ENCODE results near the gene SF3B6. TPM values are rescaled to one million over a fixed set of nuclear protein-coding genes. Genes with fewer than 3 reads are reported as not detected.
"Not testable (repeated sequence)": the region's sequence is repeated elsewhere in the genome, so short reads cannot be mapped to it uniquely, and the experiment has no call there.

The SF3B6 gene, protein sequence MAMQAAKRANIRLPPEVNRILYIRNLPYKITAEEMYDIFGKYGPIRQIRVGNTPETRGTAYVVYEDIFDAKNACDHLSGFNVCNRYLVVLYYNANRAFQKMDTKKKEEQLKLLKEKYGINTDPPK
- 100 to 1,000 TPM; 116 to 164 (median 138) TPM for polyA plus RNA-seq (ENCODE audit: insufficient read depth in 1 of 5, insufficient read length in 5 of 5, low replicate concordance in 1 of 5)
- long read RNA-seq, donor 1, transcript SF3B6-201 (4 exons, 770 nt): major isoform, 172 of 203 reads
- long read RNA-seq, donor 1, partial matches to known transcripts: 15 of 203 reads
- long read RNA-seq, donor 1, other reads (novel, unspliced or antisense): 14 of 203 reads
- long read RNA-seq, donor 2, transcript SF3B6-201 (4 exons, 770 nt): major isoform, 97 of 103 reads
- long read RNA-seq, donor 2, partial matches to known transcripts: 0 of 103 reads
- long read RNA-seq, donor 2, other reads (novel, unspliced or antisense): 6 of 103 reads
- long read RNA-seq, donor 3, transcript SF3B6-201 (4 exons, 770 nt): major isoform, 118 of 133 reads
- long read RNA-seq, donor 3, partial matches to known transcripts: 6 of 133 reads
- long read RNA-seq, donor 3, other reads (novel, unspliced or antisense): 8 of 133 reads
- long read RNA-seq, donor 4, transcript SF3B6-201 (4 exons, 770 nt): major isoform, 79 of 94 reads
- long read RNA-seq, donor 4, partial matches to known transcripts: 8 of 94 reads
- long read RNA-seq, donor 4, other reads (novel, unspliced or antisense): 6 of 94 reads
- long read RNA-seq, donor 5, transcript SF3B6-201 (4 exons, 770 nt): major isoform, 201 of 226 reads
- long read RNA-seq, donor 5, partial matches to known transcripts: 11 of 226 reads
- long read RNA-seq, donor 5, other reads (novel, unspliced or antisense): 13 of 226 reads
- long read RNA-seq, donor 6, transcript SF3B6-201 (4 exons, 770 nt): major isoform, 150 of 189 reads
- long read RNA-seq, donor 6, partial matches to known transcripts: 24 of 189 reads
- long read RNA-seq, donor 6, other reads (novel, unspliced or antisense): 13 of 189 reads
- long read RNA-seq, donor 7, transcript SF3B6-201 (4 exons, 770 nt): major isoform, 104 of 111 reads
- long read RNA-seq, donor 7, partial matches to known transcripts: 0 of 111 reads
- long read RNA-seq, donor 7, other reads (novel, unspliced or antisense): 6 of 111 reads
- long read RNA-seq, donor 8, transcript SF3B6-201 (4 exons, 770 nt): major isoform, 59 of 77 reads
- long read RNA-seq, donor 8, partial matches to known transcripts: 12 of 77 reads
- long read RNA-seq, donor 8, other reads (novel, unspliced or antisense): 6 of 77 reads

GRCh38 chr2:24075915-24076848, at the start of gene SF3B6:
Gene SF3B6, minus strand, starts transcription at chr2:24076326. Its CDS starts 97 bp downstream, at chr2:24076229.
- DNase-seq: peak; percentile 99

- DNase-seq: no peak
Measured at GRCh38 chr2:24123922-24124580, 47.9 kb upstream of the SF3B6 start.

- peak; percentile 84 to 85 for DNase-seq
Measured at GRCh38 chr2:24123195-24123921, 47.2 kb upstream of the SF3B6 start, which contains the start of the genes FAM228B and PFN4. Gene FAM228B, plus strand, starts transcription at chr2:24123469. Its CDS starts 893 bp downstream, at chr2:24124362. Gene PFN4, minus strand, starts transcription at chr2:24123334. Its CDS starts 799 bp downstream, at chr2:24122535.

GRCh38 chr2:24122366-24123194, 46.5 kb upstream of the SF3B6 start:
- no peak for DNase-seq

DNA sequence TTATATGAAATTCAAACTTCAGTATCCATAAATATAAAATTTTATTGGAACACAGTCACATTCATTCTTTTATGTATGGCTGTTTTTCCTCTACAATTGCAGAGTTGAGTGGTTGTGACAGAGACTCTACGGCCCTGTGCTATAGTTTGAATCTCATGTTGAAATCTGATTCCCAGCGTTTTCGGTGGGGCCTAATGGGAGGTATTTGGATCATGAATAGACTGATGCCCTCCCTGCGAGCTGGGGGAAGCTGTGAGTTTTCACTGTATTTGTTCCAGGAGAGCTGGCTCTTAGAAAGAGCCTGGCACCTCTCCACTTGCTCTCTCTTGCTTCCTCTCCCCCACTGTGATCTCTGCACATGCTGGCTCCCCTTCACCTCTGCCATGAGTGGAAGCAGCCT, 45.3 kb upstream of the SF3B6 start:
- no peak for DNase-seq

- DNase-seq: no peak
Measured at GRCh38 chr2:24121066-24121465, 44.9 kb upstream of the SF3B6 start.

GRCh38 chr2:24117902-24118301, 41.8 kb upstream of the SF3B6 start:
- no peak for DNase-seq

GRCh38 chr2:24115057-24115456, 38.9 kb upstream of the SF3B6 start:
- no peak for DNase-seq

DNA sequence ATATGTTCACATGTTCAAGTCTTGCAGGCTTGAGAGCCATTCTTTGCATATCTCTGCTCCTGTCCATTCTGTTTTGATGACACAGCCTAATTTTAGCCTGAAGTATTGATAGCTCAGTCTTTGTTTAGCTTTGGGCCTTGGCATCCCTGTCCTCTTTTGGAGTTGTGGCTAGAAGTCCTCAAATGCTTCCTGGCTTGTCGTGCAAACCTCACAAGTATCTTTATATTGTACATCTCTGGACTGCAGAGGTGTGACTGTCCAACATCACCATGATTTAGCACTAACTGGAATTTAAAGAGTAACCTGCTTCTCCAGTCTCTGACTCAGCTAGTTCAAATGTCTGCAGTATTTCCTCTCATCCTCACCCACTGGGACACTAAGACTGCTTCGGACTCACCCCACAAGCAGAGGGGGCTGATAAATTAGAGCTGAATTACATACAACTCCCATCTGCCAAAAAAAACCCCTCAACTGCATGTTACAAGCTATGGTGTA, 35.3 kb upstream of the SF3B6 start:
- DNase-seq: no peak

GRCh38 chr2:24110660-24111303, 34.7 kb upstream of the SF3B6 start:
- DNase-seq: no peak

- DNase-seq: not testable (repeated sequence)
Measured at GRCh38 chr2:24109431-24109830, 33.3 kb upstream of the SF3B6 start.

DNA sequence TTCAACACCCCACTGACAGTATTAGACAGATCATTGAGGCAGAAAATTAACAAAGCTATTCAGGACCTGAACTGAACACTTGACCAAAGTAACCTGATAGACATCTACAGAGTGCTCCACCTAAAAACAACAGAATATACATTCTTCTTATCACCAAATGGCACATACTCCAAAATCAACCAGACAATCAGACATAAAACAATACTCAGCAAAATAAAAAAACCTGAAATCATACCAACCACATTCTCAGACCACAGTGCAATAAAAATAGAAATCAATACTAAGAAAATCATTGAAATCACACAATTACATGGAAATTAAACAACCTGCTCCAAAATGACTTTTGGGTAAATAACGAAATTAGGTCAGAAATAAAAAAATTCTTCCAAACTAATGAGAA, 31.2 kb upstream of the SF3B6 start:
- DNase-seq: no peak

DNA sequence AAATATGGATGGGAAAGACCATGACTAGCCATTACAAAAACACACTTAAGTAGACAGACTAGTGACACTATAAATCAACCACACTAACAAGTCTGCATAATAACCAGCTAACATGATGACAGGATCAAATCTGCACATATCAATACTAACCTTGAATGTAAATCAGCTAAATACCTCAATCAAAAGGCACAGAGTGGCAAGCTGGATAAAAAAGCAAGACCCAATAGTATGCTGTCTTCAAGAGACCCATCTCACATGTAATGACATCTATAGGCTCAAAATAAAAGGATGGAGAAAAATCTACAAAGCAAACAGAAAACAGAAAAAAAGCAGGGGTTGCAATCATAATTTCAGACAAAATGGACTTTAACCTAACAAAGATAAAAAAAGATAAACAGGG, 30.7 kb upstream of the SF3B6 start:
- DNase-seq: no peak

DNA sequence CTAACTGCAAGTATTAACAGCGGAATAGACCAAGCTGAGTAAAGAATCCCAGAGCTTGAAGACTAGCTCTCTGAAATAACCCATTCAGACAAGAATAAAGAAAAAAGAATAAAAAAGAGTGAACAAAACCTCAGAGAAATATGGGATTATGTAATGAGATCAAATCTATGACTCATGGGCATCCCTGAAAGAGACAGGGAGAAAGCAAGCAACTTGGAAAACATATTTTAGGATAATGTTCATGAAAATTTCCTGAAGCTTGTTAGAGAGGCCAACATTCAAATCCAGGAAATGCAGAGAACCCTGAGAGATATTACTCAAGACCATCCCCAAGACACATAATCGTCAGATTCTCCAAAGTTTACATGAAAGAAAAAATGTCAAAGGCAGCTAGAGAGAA, 29.7 kb upstream of the SF3B6 start:
- no peak for DNase-seq

DNA sequence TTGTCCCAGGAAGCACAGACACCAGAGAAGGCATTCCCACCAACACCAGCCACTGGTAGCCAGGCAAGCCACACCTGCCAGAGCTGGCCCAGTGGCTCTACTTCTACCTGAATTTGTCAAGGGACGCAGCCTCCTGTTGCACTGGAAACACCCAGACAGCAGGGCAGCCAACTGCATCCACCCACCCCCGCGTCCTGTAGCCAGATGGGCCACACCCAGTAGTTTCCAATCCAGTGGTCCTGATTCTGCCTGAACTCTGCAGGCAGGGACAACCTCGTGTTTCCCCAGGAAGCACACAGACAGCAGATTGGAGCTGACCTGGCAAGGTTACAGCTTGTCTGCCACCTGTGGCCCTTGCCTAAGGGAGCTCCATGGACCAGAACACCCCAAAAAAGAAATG, 28.8 kb upstream of the SF3B6 start:
- DNase-seq: no peak

DNA sequence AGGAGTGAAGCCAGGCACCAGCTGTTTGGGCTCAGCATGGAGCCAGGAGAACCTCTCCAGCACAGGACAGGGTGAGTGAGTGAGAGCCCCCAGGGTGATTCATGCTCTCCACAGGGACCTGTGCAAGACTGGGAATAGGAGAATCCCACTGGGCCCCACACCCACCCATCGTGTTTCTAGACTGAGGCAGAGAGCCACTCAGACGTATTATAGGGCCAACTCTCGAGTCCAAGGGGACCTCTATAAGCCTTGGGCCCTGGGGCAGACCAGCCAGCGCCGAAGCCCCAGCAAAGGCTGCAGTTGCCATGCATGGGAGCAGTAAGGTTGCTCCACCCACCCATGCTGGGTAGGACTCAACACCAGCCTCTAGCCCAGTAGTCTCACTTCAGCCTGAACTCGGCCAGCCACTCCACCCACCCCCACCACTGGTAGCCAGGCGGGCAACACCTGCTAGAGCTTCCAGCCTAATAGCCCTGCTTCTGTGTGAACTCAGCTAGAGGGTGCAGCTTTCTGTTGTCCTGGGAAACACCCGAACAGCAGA, 28.1 kb upstream of the SF3B6 start:
- DNase-seq: no peak

DNA sequence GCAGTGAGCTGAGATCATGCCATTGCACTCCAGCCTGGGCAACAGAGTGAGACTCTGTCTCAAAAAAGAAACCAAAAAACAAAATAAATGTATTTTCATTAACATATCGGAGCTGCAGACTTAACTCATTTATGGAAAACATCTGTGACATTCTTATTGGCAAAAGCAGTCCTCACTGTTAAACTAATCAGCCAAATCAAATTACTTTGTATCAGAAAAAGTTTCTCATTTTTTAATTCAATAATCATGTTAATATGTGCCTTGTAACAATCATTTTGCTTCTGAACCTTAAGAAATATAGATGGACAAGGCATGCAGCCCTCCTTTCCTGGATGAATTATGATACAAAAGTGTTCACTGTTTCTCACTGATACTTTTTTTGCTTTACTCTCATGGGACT, 26.6 kb upstream of the SF3B6 start:
- DNase-seq: no peak

Measured in right lung (tissue), 10 donors.